Body of pancreas (tissue), 4 donors: ENCODE results near the gene VAMP7. TPM values are rescaled to one million over a fixed set of nuclear protein-coding genes. Genes with fewer than 3 reads are reported as not detected.
"Not testable (repeated sequence)": the region's sequence is repeated elsewhere in the genome, so short reads cannot be mapped to it uniquely, and the experiment has no call there.

Experiments
- ATAC-seq: fragments of 150-250 bp; one replicate; pipeline ENCODE4 v1.9.1; 2016
- DNase-seq, 4 donors: peaks; one replicate each; pipeline ENCODE4 v3.0.0-alpha.2; 2019
- H3K27ac ChIP-seq, 4 donors: fragments of 200-600 bp; sonication (generic); 1 replicate in 3 of 4; 2 replicates in 1 of 4; pipeline versions ENCODE4 v1.5.1 to v1.6.1; 2016 to 2019; ENCODE audit warnings: mild to moderate bottlenecking in 1 of 4, mixed read lengths in 1 of 4, moderate library complexity in 1 of 4
- H3K27me3 ChIP-seq, 2 donors: fragments of 200-600 bp; sonication (generic); one replicate each; pipeline ENCODE4 v1.6.0; 2016; ENCODE audit warnings: mild to moderate bottlenecking in 1 of 2
- H3K36me3 ChIP-seq, 2 donors: fragments of 200-600 bp; sonication (generic); replicated peaks in 1 of 2; 2 replicates each; pipeline ENCODE4 v1.5.1; 2016; ENCODE audit warnings: low read depth in 2 of 2; ENCODE audit not compliant: insufficient read depth in 1 of 2
- H3K4me1 ChIP-seq: fragments of 200-600 bp; sonication (generic); one replicate; pipeline ENCODE4 v1.6.0; 2016
- H3K4me3 ChIP-seq, 2 donors: fragments of 200-600 bp; sonication (generic); 1 replicate in 1 of 2; 2 replicates in 1 of 2; pipeline ENCODE4 v1.5.1; 2016 to 2019
- H3K9me3 ChIP-seq, 3 donors: fragments of 200-600 bp; sonication (generic); 1 replicate in 2 of 3; 2 replicates in 1 of 3; pipeline ENCODE4 v1.5.1; 2016
- POLR2A ChIP-seq, 3 donors: fragments of 450-650 bp; IDR thresholded peaks; one replicate each; pipeline ENCODE4 v1.6.1; 2016; ENCODE audit warnings: antibody characterized with exemption in 3 of 3, mild to moderate bottlenecking in 2 of 3
- WGBS, 2 donors: methylation state at CpG; one replicate each; pipeline ENCODE4 v1.1.5; 2017; 5-methylcytosine and 5-hydroxymethylcytosine counted together
- intact Hi-C: fragments of 100-400 bp; cut with DNase I; formaldehyde crosslinking; loops from one replicate; pipeline ENCODE4 v1.15.1; 2023
- total RNA-seq, 2 donors: library from RNA; depleted of rRNA; stranded (reverse); fragments of >200 nt; gene quantifications; one replicate each; pipeline ENCODE4 v1.1.0, GENCODE V29; 2016
- TF ChIP-seq, protein P1 (sequence below), 7 experiments: fragments of 450-650 bp in 4 of 7; fragments of 200-600 bp in 3 of 7; sonication (generic) in 3 of 7; IDR thresholded peaks; one replicate each; pipeline ENCODE4 v1.5.1; 2016 to 2019; ENCODE audit warnings: antibody characterized with exemption in 7 of 7

The VAMP7 gene
- total RNA-seq, 2 donors from 2014 or later: 9.6 to 14.3 TPM

GRCh38 chrX:155899366-155899765 lies 18.2 kb downstream of the VAMP7 start:
- H3K9me3 ChIP-seq: no peaks in the 10 kb centered on the region
- intact Hi-C loops: no loop called here
- no peaks in the 10 kb centered on the region for H3K4me1 ChIP-seq
- no peak overlapping the region for H3K4me3 ChIP-seq
- H3K27ac ChIP-seq: no peak overlapping the region
- ATAC-seq (no peak), DNase-seq (no peak)
- TF ChIP-seq POLR2A (IDR thresholded peaks at IDR 0.05): no peak
- peaks cover 0 to 6% of the 10 kb centered on the region in 2 donors for H3K36me3 ChIP-seq
- H3K27me3 ChIP-seq: no peaks in the 10 kb centered on the region
- WGBS, 2 donors: 62 to 65% methylated on average over 3 of the region's 3 CpGs

GRCh38 chrX:155900765-155901164 lies 19.6 kb downstream of the VAMP7 start:
- H3K4me3 ChIP-seq: no peak overlapping the region
- no peak for ATAC-seq
- TF ChIP-seq POLR2A (IDR thresholded peaks at IDR 0.05): no peak
- TF ChIP-seq, protein P1, sequence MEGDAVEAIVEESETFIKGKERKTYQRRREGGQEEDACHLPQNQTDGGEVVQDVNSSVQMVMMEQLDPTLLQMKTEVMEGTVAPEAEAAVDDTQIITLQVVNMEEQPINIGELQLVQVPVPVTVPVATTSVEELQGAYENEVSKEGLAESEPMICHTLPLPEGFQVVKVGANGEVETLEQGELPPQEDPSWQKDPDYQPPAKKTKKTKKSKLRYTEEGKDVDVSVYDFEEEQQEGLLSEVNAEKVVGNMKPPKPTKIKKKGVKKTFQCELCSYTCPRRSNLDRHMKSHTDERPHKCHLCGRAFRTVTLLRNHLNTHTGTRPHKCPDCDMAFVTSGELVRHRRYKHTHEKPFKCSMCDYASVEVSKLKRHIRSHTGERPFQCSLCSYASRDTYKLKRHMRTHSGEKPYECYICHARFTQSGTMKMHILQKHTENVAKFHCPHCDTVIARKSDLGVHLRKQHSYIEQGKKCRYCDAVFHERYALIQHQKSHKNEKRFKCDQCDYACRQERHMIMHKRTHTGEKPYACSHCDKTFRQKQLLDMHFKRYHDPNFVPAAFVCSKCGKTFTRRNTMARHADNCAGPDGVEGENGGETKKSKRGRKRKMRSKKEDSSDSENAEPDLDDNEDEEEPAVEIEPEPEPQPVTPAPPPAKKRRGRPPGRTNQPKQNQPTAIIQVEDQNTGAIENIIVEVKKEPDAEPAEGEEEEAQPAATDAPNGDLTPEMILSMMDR (IDR thresholded peaks at IDR 0.05): no peak

DNA sequence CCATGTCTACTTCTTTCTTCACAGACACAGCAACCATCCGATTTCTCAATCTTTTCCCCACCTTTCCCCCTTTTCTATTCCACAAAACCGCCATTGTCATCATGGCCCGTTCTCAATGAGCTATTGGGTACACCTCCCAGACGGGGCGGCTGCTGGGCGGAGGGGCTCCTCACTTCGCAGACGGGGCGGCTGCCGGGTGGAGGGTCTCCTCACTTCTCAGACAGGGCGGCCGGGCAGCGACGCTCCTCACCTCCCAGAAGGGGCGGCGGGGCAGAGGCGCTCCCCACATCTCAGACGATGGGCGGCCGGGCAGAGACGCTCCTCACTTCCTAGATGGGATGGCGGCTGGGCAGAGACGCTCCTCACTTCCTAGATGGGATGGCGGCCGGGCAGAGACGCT lies 26.5 kb downstream of the VAMP7 start:
- H3K27me3 ChIP-seq, H3K27ac ChIP-seq, ATAC-seq, intact Hi-C loops, H3K9me3 ChIP-seq, H3K4me3 ChIP-seq, H3K4me1 ChIP-seq, H3K36me3 ChIP-seq, DNase-seq: not testable (repeated sequence)
- 87 to 91% methylated on average over 12 to 24 of the region's 26 CpGs for WGBS, 2 donors

More at GRCh38 chrX:155900765-155901164, 19.6 kb downstream of the VAMP7 start:
- no peaks in the 10 kb centered on the region for H3K9me3 ChIP-seq
- H3K4me1 ChIP-seq: no peaks in the 10 kb centered on the region
- DNase-seq: no peak
- intact Hi-C loops: no loop called here
- no peaks in the 10 kb centered on the region for H3K27me3 ChIP-seq
- H3K36me3 ChIP-seq: peaks cover 0 to 6% of the 10 kb centered on the region in 2 donors
- 60 to 69% methylated on average over 2 of the region's 2 CpGs for WGBS, 2 donors
- no peak overlapping the region for H3K27ac ChIP-seq

GRCh38 chrX:155923200-155923599 lies 42.1 kb downstream of the VAMP7 start:
- ATAC-seq (no peak), DNase-seq (no peak)
- Histone ChIP-seq H3K27ac (no peak overlapping the region), H3K9me3 (no peaks in the 10 kb centered on the region), H3K4me1 (no peaks in the 10 kb centered on the region), H3K4me3 (no peak overlapping the region), H3K36me3 (peaks cover 0 to 3% of the 10 kb centered on the region in 2 donors), H3K27me3 (no peaks in the 10 kb centered on the region)
- TF ChIP-seq, protein P1 (IDR thresholded peaks at IDR 0.05): no peak
- TF ChIP-seq POLR2A (IDR thresholded peaks at IDR 0.05): no peak
- intact Hi-C loops: no loop called here
- WGBS, 2 donors: 69 to 72% methylated on average over 2 of the region's 2 CpGs

DNA sequence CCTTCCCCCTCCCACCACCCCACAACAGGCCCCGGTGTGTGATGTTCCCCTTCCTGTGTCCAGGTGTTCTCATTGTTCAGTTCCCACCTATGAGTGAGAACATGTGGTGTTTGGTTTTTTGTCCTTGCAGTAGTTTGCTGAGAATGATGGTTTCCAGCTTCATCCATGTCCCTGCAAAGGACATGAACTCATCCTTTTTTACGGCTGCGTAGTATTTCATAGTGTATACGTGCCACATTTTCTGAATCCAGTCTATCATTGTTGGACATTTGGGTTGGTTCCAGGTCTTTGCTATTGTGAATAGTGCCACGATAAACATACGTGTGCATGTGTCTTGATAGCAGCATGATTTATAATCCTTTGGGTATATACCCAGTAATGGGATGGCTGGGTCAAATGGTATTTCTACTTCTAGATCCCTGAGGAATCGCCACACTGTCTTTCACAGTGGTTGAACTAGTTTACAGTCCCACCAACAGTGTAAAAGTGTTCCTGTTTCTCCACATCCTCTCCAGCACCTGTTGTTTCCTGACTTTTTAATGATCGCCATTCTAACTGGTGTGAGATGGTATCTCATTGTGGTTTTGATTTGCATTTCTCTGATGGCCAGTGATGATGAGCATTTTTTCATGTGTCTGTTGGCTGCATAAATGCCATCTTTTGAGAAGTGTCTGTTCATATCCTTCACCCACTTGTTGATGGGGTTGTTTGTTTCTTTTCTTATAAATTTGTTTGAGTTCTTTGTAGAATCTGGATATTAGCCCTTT lies 49.9 kb downstream of the VAMP7 start:
- H3K27ac ChIP-seq, H3K4me3 ChIP-seq, H3K4me1 ChIP-seq, DNase-seq, intact Hi-C loops, H3K9me3 ChIP-seq, ATAC-seq, H3K27me3 ChIP-seq, H3K36me3 ChIP-seq: not testable (repeated sequence)
- 74 to 86% methylated on average over 7 of the region's 8 CpGs for WGBS, 2 donors

GRCh38 chrX:155938132-155938531 lies 57.0 kb downstream of the VAMP7 start:
- intact Hi-C loops: no loop called here
- no peaks in the 10 kb centered on the region for H3K36me3 ChIP-seq
- H3K9me3 ChIP-seq: no peaks in the 10 kb centered on the region
- no peaks in the 10 kb centered on the region for H3K27me3 ChIP-seq
- H3K27ac ChIP-seq: no peak overlapping the region
- H3K4me3 ChIP-seq: no peak overlapping the region
- TF ChIP-seq, protein P1 (IDR thresholded peaks at IDR 0.05): no peak
- TF ChIP-seq POLR2A (IDR thresholded peaks at IDR 0.05): no peak
- no peak for DNase-seq
- no peak for ATAC-seq
- H3K4me1 ChIP-seq: no peaks in the 10 kb centered on the region
